Muscle layer of colon (tissue), 2 donors: ENCODE results near the gene ACTN2.
A peak's percentile ranks its signal among the peaks of the same experiment; 100 is the strongest.

Experiments
- H3K27ac ChIP-seq: one replicate; pipeline ENCODE4 v1.7.0; 2013; ENCODE audit warnings: low read depth, mild to moderate bottlenecking, low read length, moderate library complexity
- H3K27me3 ChIP-seq, 2 donors: one replicate each; pipeline ENCODE4 v1.7.0; 2013; ENCODE audit warnings: low read length in 2 of 2, mild to moderate bottlenecking in 2 of 2; ENCODE audit not compliant: insufficient read depth in 2 of 2, control insufficient read depth in 1 of 2
- H3K36me3 ChIP-seq: one replicate; pipeline ENCODE4 v1.7.0; 2013; ENCODE audit warnings: mild to moderate bottlenecking, low read length; ENCODE audit not compliant: insufficient read depth
- H3K4me1 ChIP-seq: one replicate; pipeline ENCODE4 v1.7.0; 2013; ENCODE audit warnings: mild to moderate bottlenecking, low read length; ENCODE audit not compliant: insufficient read depth
- H3K4me3 ChIP-seq, 2 donors: one replicate each; pipeline ENCODE4 v1.7.0; 2013; ENCODE audit warnings: low read length in 2 of 2, low read depth in 1 of 2, mild to moderate bottlenecking in 1 of 2, moderate library complexity in 1 of 2
- H3K9ac ChIP-seq: one replicate; pipeline ENCODE4 v1.7.0; 2013; ENCODE audit warnings: low read length
- H3K9me3 ChIP-seq: one replicate; pipeline ENCODE4 v1.7.0; 2013; ENCODE audit warnings: mild to moderate bottlenecking, low read length
- donor health status: abdominal sarcoma.
- donor health status: Adenocarcinoma of cecum.

Gene ACTN2

GRCh38 chr1:236670060-236670459, 16.2 kb upstream of the ACTN2 start:
- H3K4me3 ChIP-seq = no peak overlapping the region
- no peaks in the 10 kb centered on the region for H3K36me3 ChIP-seq
- H3K9me3 ChIP-seq = no peaks in the 10 kb centered on the region
- no peak overlapping the region for H3K27ac ChIP-seq
- H3K4me1 ChIP-seq = no peaks in the 10 kb centered on the region
- no peak overlapping the region for H3K9ac ChIP-seq
- no peaks in the 10 kb centered on the region for H3K27me3 ChIP-seq

DNA sequence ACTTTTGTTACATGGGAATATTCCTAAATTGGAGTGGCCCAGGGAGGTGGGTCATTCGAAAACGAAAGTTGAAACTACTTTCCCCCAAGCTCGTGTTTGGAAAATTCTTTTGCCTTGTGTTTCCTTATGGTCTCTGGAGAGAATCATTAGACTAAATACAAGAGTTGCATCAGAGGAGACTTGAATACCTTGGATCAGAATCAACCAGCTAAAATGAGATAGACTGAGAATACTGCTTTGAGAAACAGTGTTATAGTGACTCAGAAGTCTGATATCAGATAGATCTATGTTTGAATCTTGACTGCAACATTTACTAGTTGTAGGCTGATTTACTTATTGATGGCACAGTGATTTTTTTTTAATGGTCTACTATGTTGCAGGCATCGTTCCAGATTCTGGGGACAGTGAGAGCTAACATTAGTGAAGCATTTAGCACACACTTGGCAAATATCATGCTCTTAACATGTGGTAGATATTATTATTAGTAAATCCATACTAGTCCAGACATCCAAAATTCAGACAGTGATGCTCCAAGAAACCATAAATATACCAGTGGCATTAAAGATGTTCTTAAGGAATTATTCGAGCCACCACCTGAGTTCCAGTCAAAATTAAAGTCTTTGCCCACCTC, 12.9 kb upstream of the ACTN2 start:
- H3K36me3 ChIP-seq = no peaks in the 10 kb centered on the region
- H3K27me3 ChIP-seq = no peaks in the 10 kb centered on the region
- H3K9ac ChIP-seq = no peak overlapping the region
- no peaks in the 10 kb centered on the region for H3K9me3 ChIP-seq
- no peaks in the 10 kb centered on the region for H3K4me1 ChIP-seq
- H3K27ac ChIP-seq = no peak overlapping the region
- H3K4me3 ChIP-seq = no peak overlapping the region

GRCh38 chr1:236677641-236678235, 8.6 kb upstream of the ACTN2 start:
- Histone ChIP-seq H3K27ac (no peak overlapping the region), H3K27me3 (no peaks in the 10 kb centered on the region), H3K9me3 (no peaks in the 10 kb centered on the region), H3K4me1 (no peaks in the 10 kb centered on the region), H3K36me3 (no peaks in the 10 kb centered on the region), H3K9ac (no peak overlapping the region), H3K4me3 (no peak overlapping the region)

DNA sequence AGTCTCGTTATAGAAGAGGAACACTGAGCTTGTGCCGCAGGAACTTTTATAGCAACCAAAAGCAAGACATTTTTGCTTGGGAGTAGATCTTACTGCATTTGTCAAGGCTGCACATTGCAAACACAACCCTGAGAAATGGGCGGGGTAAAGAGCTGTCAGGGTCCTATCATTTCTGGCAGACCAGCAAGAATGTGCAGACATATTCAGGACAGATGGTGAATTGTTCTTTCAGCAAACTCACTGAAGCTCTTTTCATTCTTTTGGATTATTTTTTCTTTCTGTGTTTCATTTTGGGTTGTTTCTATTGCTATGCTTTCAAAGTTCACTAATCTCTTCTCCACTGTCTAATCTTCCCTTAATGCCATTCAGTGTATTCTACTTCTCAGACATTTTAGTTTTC, 5.1 kb upstream of the ACTN2 start:
- H3K36me3 ChIP-seq = no peaks in the 10 kb centered on the region
- H3K9me3 ChIP-seq = no peaks in the 10 kb centered on the region
- peaks cover 4% of the 10 kb centered on the region for H3K4me1 ChIP-seq
- no peak overlapping the region for H3K9ac ChIP-seq
- no peaks in the 10 kb centered on the region for H3K27me3 ChIP-seq
- H3K27ac ChIP-seq = no peak overlapping the region
- H3K4me3 ChIP-seq = no peak overlapping the region

GRCh38 chr1:236685205-236685916, 938 bp upstream of the ACTN2 start:
- H3K4me1 ChIP-seq = peaks cover 14% of the 10 kb centered on the region
- no peaks in the 10 kb centered on the region for H3K9me3 ChIP-seq
- H3K4me3 ChIP-seq = no peak overlapping the region
- H3K36me3 ChIP-seq = no peaks in the 10 kb centered on the region
- peaks cover 5 to 9% of the 10 kb centered on the region in 2 donors for H3K27me3 ChIP-seq
- H3K27ac ChIP-seq = no peak overlapping the region
- H3K9ac ChIP-seq = no peak overlapping the region

DNA sequence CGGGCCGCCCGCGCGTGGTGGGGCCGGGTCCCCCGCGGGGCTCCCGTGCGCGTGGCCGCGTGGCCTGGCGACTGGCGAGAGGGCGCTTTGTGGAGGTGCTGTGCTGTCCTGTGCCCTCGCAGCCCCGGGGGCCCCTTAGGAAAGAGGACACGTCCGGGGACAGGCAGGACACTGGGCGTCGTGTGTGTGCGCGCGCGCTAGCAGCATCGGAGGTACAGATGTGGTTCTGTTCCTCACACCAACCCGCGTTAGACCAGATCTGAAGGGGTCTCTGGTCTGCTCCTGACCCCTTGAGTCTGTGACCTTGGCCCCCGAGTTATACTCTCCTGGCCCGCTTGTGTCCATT, 489 bp downstream of the ACTN2 start:
- Histone ChIP-seq H3K4me1 (peaks cover 14% of the 10 kb centered on the region), H3K9ac (no peak overlapping the region), H3K27me3 (peaks cover 5 to 9% of the 10 kb centered on the region in 2 donors), H3K27ac (no peak overlapping the region), H3K36me3 (no peaks in the 10 kb centered on the region), H3K9me3 (no peaks in the 10 kb centered on the region), H3K4me3 (peak overlapping the region; percentile 11 to 50)

DNA sequence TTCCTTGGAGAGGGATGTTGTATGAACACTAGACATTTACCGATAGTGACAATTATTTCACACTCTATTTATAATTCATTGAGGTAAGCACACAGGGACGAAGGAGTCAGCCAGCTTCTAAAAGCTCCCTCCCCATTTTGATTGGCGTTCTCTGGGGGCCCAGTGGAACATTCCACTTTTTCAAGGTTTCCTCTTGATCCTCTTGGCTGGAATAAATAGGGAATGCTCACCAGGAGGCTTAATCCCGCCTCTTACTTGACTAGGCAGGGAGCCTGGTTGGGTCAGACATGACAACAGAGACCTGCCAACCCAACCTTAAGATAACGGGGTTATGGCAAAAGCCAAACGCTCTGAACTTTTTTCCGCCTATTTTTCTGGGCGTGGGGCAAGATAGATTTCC, 974 bp downstream of the ACTN2 start:
- Histone ChIP-seq H3K9me3 (no peaks in the 10 kb centered on the region), H3K27ac (no peak overlapping the region), H3K27me3 (peaks cover 5 to 9% of the 10 kb centered on the region in 2 donors), H3K4me1 (peaks cover 14% of the 10 kb centered on the region), H3K9ac (no peak overlapping the region), H3K36me3 (no peaks in the 10 kb centered on the region), H3K4me3 (peak overlapping the region in 1 of 2 donors; percentile 50)

DNA sequence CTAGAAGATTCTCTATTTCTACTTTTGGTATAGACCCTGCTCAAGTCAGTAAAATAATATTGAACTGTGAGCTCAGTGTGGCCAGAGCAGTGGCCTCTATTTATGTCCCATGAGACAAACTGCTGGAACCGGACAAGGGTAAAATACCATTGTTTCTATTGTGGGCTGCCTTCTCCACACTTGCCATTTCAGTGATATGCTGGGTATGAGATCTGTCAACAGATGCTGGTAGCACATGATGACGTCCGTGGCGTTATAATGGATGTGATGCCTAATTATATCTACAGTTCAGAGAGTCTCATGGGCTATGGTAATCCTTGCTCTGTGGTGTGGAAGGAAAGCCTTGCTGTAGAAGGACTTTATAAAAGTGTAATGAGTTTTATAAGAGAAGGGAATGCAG, 2.4 kb downstream of the ACTN2 start:
- no peak overlapping the region for H3K4me3 ChIP-seq

DNA sequence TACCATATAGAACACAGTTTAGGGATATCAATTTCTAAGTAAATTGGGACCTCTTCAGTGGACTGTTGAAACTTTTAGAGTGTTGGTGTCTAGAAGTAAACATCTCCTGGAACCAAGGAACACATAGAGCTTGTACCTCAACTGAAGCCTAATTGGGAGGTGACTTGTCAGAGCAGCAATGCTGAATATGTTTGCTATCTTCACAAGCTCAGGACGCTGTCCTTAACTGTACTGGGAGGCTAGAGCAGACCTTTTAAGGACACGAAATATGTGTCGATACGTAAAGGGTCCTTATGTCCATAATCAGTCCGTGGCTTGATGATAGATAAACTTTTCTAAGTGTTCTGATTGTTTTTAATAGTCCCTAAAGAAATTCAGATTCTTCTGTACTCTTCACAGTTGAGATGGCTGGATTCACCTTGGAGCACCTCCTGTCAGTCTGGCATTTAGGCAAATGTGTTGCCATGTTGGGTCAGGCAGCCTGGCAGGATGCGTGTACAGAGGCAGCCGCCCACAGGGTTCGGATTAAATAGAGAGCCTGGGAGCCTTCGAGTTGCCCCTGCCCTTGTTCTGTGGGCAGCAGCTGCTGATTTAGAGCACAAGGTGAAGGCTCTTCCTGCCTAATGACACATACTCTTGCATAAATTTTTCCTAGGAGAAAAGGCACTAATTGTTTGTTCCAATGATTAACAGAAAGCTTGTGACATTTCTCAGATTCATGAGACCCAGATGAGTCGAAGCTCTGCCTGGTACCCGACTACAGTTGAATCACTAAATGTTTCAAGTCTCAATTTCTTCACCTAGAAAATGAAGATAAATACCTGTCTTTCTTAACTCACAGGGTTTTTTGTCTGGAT, 3.6 kb downstream of the ACTN2 start:
- H3K27me3 ChIP-seq = peaks cover 5 to 14% of the 10 kb centered on the region in 2 donors
- no peak overlapping the region for H3K9ac ChIP-seq
- peaks cover 14% of the 10 kb centered on the region for H3K4me1 ChIP-seq
- H3K9me3 ChIP-seq = no peaks in the 10 kb centered on the region
- H3K27ac ChIP-seq = no peak overlapping the region
- H3K36me3 ChIP-seq = no peaks in the 10 kb centered on the region
- no peak overlapping the region for H3K4me3 ChIP-seq

More for the DNA sequence above, 2.4 kb downstream of the ACTN2 start:
- no peak overlapping the region for H3K27ac ChIP-seq
- no peaks in the 10 kb centered on the region for H3K36me3 ChIP-seq
- peaks cover 14% of the 10 kb centered on the region for H3K4me1 ChIP-seq
- no peak overlapping the region for H3K9ac ChIP-seq
- H3K27me3 ChIP-seq = peaks cover 5 to 14% of the 10 kb centered on the region in 2 donors
- no peaks in the 10 kb centered on the region for H3K9me3 ChIP-seq

- no peak overlapping the region for H3K4me3 ChIP-seq
- peaks cover 11% of the 10 kb centered on the region for H3K4me1 ChIP-seq
- H3K9ac ChIP-seq = no peak overlapping the region
- H3K9me3 ChIP-seq = no peaks in the 10 kb centered on the region
- H3K27ac ChIP-seq = no peak overlapping the region
- H3K36me3 ChIP-seq = no peaks in the 10 kb centered on the region
- peaks cover 5 to 14% of the 10 kb centered on the region in 2 donors for H3K27me3 ChIP-seq
These were observed 5.0 kb downstream of the ACTN2 start for GRCh38 chr1:236691348-236691747.

DNA sequence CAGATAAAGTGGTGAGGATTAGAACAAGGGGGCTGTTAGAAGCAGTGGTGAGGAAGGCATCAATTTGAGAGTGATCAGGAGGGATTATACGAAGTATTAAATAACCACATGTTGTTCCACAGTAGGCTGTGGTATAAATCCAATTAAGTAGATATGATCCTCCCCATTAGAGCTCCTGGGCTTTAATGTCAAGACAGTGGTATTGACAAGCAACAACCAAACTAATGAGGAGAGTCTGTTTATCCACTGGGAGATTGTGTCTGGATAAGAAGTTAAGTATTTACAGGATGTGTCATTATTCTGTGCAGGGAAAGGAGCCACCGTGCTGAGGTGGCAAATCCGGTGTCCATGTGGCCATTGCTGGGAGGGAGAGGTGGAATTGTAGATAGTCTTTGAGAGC, 5.8 kb downstream of the ACTN2 start:
- Histone ChIP-seq H3K4me1 (peaks cover 5% of the 10 kb centered on the region), H3K27ac (no peak overlapping the region), H3K4me3 (no peak overlapping the region), H3K27me3 (peaks cover 5 to 9% of the 10 kb centered on the region in 2 donors), H3K9ac (no peak overlapping the region), H3K9me3 (no peaks in the 10 kb centered on the region), H3K36me3 (no peaks in the 10 kb centered on the region)
